PC-9 (cell line): ENCODE data around the gene KLHL26.

ENCODE experiments used
- CTCF ChIP-seq: fragments of 200-600 bp; sonication (generic); conservative IDR thresholded peaks from 2 replicates; pipeline ENCODE4 v1.6.1; 2017; ENCODE audit warnings: mixed run types, antibody characterized with exemption, mild to moderate bottlenecking, moderate library complexity
- EZH2 ChIP-seq: fragments of 200-600 bp; sonication (generic); IDR thresholded peaks from 2 replicates; pipeline ENCODE4 v1.8.0; 2017; ENCODE audit warnings: antibody characterized with exemption, low read depth

- TF ChIP-seq CTCF = no peak
- no peak for TF ChIP-seq EZH2
These were observed 40.3 kb downstream of the KLHL26 start for GRCh38 chr19:18677156-18677555.
